SK-N-SH (cell line): ENCODE measurements around the gene VPS35.

Experiments
- CHD2 ChIP-seq: fragments of 150-350 bp; IDR thresholded peaks from 2 replicates; pipeline ENCODE4 v1.6.1; 2018; ENCODE audit warnings: low read length; ENCODE audit not compliant: partially characterized antibody
- CTCF ChIP-seq: fragments of 200-600 bp; sonication (generic); IDR thresholded peaks from 2 replicates; pipeline ENCODE4 v1.6.1; 2017; ENCODE audit warnings: antibody characterized with exemption, mild to moderate bottlenecking, moderate library complexity
- ELF1 ChIP-seq: IDR thresholded peaks from 2 replicates; pipeline ENCODE4 v1.4.0; 2012
- JUND ChIP-seq: IDR thresholded peaks from 2 replicates; pipeline ENCODE4 v1.4.0; 2012
- MAX ChIP-seq: IDR thresholded peaks from 2 replicates; pipeline ENCODE4 v1.4.0; 2012; ENCODE audit warnings: low read depth
- MEF2A ChIP-seq: IDR thresholded peaks from 2 replicates; pipeline ENCODE4 v1.4.0; 2012; ENCODE audit warnings: low read depth, borderline replicate concordance
- POLR2AphosphoS5 ChIP-seq: IDR thresholded peaks from 2 replicates; pipeline ENCODE4 v1.6.1; 2012; ENCODE audit warnings: low read depth, low read length
- RFX5 ChIP-seq: IDR thresholded peaks from 2 replicates; pipeline ENCODE4 v1.6.1; 2012; ENCODE audit warnings: mild to moderate bottlenecking, improper control_type of control experiment, low read length
- SMC3 ChIP-seq: IDR thresholded peaks from 2 replicates; pipeline ENCODE4 v1.6.1; 2012; ENCODE audit warnings: low read depth, low read length, improper control_type of control experiment
- USF2 ChIP-seq: fragments of 150-350 bp; IDR thresholded peaks from 2 replicates; pipeline ENCODE4 v1.6.1; 2017; ENCODE audit warnings: antibody characterized with exemption, low read length, low read depth, borderline replicate concordance
- ZBTB33 ChIP-seq: IDR thresholded peaks from 2 replicates; pipeline ENCODE4 v1.4.0; 2012; ENCODE audit warnings: low read depth, borderline replicate concordance

GRCh38 chr16:46607529-46607928 is 81.4 kb downstream of the VPS35 start:
- no peak for TF ChIP-seq JUND
- peak; percentile 70 for TF ChIP-seq CTCF
- no peak for TF ChIP-seq MEF2A
- no peak for TF ChIP-seq CHD2
- no peak for TF ChIP-seq RFX5
- TF ChIP-seq ZBTB33, result no peak
- no peak for TF ChIP-seq POLR2AphosphoS5
- TF ChIP-seq SMC3, result peak; percentile 28; the same call in 1 of the 2 replicates
- TF ChIP-seq USF2, result no peak
- no peak for TF ChIP-seq MAX
- no peak for TF ChIP-seq ELF1
